MCF 10A (cell line): ENCODE data around the gene XXYLT1. TPM values are rescaled to one million over a fixed set of nuclear protein-coding genes. Genes with fewer than 3 reads are reported as not detected.

Source experiments
- BruUV-seq: library from RNA; stranded (reverse); fragments of 400-500 nt; replicated peaks from 2 replicates; lab custom pipeline; 2021; lab: Mats Ljungman, UMichigan
- CTCF ChIA-PET: fragments of 300-600 bp; sonication (Branson Sonifier 250); formaldehyde crosslinking; extraction: SDS; loops from one replicate; lab custom pipeline; 2021; ENCODE audit warnings: antibody characterized with exemption, inconsistent platforms; lab: Yijun Ruan, JAX
- POLR2A ChIA-PET: fragments of 300-600, 350-650 bp; sonication (Branson Sonifier 250); formaldehyde crosslinking; extraction: SDS; loops from one replicate; lab custom pipeline; 2020; ENCODE audit warnings: antibody characterized with exemption, inconsistent platforms; lab: Yijun Ruan, JAX
- DNase-seq: peaks from one replicate; pipeline ENCODE4 v3.0.0-alpha.2; 2018; ENCODE audit not compliant: unreplicated experiment
- H3K27ac Mint-ChIP-seq: one replicate; pipeline ENCODE4 v1.8.0; 2022; ENCODE audit warnings: mild to moderate bottlenecking, low read depth, mixed read lengths; ENCODE audit not compliant: unreplicated experiment
- H3K27me3 Mint-ChIP-seq: one replicate; pipeline ENCODE4 v1.8.0; 2022; ENCODE audit warnings: mixed read lengths; ENCODE audit not compliant: insufficient read depth, unreplicated experiment
- H3K36me3 Mint-ChIP-seq: one replicate; pipeline ENCODE4 v1.8.0; 2022; ENCODE audit warnings: mild to moderate bottlenecking, moderate library complexity, mixed read lengths; ENCODE audit not compliant: insufficient read depth, unreplicated experiment
- H3K4me1 Mint-ChIP-seq: one replicate; pipeline ENCODE4 v1.8.0; 2022; ENCODE audit warnings: mixed read lengths; ENCODE audit not compliant: insufficient read depth, unreplicated experiment
- H3K4me3 Mint-ChIP-seq: one replicate; pipeline ENCODE4 v1.8.0; 2022; ENCODE audit warnings: mild to moderate bottlenecking, moderate library complexity, mixed read lengths; ENCODE audit not compliant: unreplicated experiment
- H3K9me3 Mint-ChIP-seq: one replicate; pipeline ENCODE4 v1.8.0; 2022; ENCODE audit warnings: mixed read lengths; ENCODE audit not compliant: unreplicated experiment
- intact Hi-C: fragments of 100-400 bp; cut with micrococcal nuclease; formaldehyde crosslinking; loops from 2 replicates; pipeline ENCODE4 v1.14.1; 2022
- total RNA-seq: library from RNA; stranded (reverse); gene quantifications from 2 replicates; pipeline ENCODE4 v1.2.3, GENCODE V29; 2022
- TF ChIP-seq, protein P1 (sequence below): fragments of 200-600 bp; IDR thresholded peaks from one replicate; pipeline ENCODE4 v1.8.0; 2022; ENCODE audit warnings: antibody characterized with exemption, mild to moderate bottlenecking; ENCODE audit not compliant: unreplicated experiment

Gene XXYLT1
- total RNA-seq, 1 experiment from 2014 or later, result 10.0 TPM

DNA sequence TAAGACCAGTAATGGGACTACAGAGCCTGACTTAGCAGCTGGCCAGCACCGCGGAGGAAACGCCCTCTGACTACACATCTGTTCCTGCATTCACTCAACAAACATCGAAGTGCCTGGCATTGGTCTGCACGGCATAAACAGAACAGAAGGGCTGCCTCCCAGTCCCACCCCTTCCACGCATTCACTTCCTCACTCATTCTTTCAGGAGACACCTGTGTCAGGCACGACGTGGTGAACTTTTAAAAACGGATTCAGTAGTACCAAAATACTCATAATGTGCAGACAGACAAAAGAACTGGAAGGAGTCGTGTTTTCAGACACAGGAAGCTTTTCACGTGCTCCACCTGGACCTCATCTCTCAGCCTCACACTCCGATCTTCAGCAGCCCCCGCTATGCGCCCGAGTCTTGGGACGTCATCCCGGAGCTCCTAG, 123.3 kb downstream of the XXYLT1 start:
- no TSS peak for BruUV-seq
- H3K9me3 Mint-ChIP-seq, result no peaks in the 10 kb centered on the region
- CTCF ChIA-PET, result interaction anchor here (0.7 to 0.9 kb wide), 2 partner anchors 48 to 461 kb away, joined by 3 to 4 read pairs; partner anchors contain the start of gene FAM43A
- POLR2A ChIA-PET, result no interaction called here
- TF ChIP-seq, protein P1, sequence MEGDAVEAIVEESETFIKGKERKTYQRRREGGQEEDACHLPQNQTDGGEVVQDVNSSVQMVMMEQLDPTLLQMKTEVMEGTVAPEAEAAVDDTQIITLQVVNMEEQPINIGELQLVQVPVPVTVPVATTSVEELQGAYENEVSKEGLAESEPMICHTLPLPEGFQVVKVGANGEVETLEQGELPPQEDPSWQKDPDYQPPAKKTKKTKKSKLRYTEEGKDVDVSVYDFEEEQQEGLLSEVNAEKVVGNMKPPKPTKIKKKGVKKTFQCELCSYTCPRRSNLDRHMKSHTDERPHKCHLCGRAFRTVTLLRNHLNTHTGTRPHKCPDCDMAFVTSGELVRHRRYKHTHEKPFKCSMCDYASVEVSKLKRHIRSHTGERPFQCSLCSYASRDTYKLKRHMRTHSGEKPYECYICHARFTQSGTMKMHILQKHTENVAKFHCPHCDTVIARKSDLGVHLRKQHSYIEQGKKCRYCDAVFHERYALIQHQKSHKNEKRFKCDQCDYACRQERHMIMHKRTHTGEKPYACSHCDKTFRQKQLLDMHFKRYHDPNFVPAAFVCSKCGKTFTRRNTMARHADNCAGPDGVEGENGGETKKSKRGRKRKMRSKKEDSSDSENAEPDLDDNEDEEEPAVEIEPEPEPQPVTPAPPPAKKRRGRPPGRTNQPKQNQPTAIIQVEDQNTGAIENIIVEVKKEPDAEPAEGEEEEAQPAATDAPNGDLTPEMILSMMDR, result no peak
- no peak overlapping the region for H3K27ac Mint-ChIP-seq
- intact Hi-C loops, result no loop called here
- H3K27me3 Mint-ChIP-seq, result no peaks in the 10 kb centered on the region
- no peaks in the 10 kb centered on the region for H3K36me3 Mint-ChIP-seq
- no peak overlapping the region for H3K4me3 Mint-ChIP-seq
- no peak for DNase-seq
- H3K4me1 Mint-ChIP-seq, result peaks cover 19% of the 10 kb centered on the region

DNA sequence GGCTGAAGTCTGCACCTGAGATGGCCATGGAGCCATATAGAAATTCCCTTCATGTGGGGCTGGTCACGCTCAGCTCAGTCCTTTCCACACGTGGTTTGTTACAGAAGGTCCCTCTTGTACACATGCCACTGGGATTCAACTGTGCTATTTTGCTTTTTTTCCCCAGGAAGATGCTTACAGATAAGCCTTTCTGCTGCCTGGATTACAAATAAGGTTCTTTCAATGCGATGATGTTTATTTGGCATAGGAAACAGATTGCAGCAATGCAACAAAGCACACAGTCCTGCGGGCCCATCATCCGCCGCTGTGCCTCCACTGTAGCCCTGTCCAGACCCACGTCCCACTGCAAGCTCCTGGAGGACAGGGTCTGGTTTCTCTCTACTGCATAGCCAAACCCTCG, 124.8 kb downstream of the XXYLT1 start:
- Mint-ChIP-seq H3K4me1 (peaks cover 9% of the 10 kb centered on the region), H3K36me3 (peaks cover 5% of the 10 kb centered on the region), H3K9me3 (peaks cover 7% of the 10 kb centered on the region), H3K27me3 (no peaks in the 10 kb centered on the region), H3K4me3 (no peak overlapping the region), H3K27ac (no peak overlapping the region)
- no TSS peak for BruUV-seq
- POLR2A ChIA-PET, result interaction anchor here (0.9 kb wide), 1 partner anchor 13 kb away, joined by 3 read pairs; no protein-coding TSS in a partner anchor
- no peak for DNase-seq
- intact Hi-C loops, result no loop called here
- TF ChIP-seq, protein P1, result no peak
- CTCF ChIA-PET, result interaction anchor here (0.6 to 0.8 kb wide), 2 partner anchors 83 to 405 kb away, joined by 3 to 4 read pairs; no protein-coding TSS in a partner anchor

DNA sequence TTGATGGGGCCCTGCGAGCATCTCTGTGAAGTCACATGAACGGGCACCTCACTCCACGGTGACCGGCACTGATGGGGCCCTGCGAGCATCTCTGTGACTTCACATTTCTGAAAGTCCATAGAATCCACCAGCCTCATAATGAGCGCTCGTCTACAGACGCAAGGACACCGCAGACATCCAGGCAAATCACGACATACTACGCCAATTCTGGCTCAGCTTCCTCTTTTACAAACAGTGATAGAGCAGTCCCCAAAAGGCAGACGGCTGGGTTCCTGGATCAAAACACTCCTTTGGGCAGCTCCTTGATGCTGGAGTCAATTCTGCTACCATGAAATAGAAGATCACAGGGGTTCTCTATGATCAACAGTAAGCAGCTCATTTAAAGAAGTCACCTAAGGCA, 125.4 kb downstream of the XXYLT1 start:
- Mint-ChIP-seq H3K27ac (no peak overlapping the region), H3K9me3 (peaks cover 9% of the 10 kb centered on the region)

DNA sequence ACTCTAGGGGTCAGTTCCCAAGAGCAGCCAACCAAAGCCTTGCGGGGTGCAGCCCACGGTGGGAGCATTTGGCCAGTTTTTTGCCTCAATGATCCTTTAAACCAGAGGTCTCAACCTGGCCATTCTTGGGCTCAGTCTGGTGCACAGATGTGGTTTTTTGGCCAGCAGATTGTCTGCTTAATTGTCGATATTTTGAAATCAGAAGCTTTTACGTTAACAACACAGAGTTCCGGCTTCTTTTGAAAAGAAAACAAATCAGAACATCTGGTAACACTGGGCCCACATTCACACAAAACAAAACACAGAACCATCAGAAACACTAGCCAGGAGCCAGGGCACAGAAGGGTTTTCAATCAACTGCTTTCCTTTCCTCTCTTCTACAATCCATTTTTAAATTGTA, 127.7 kb downstream of the XXYLT1 start:
- Mint-ChIP-seq H3K36me3 (peaks cover 5% of the 10 kb centered on the region), H3K27me3 (no peaks in the 10 kb centered on the region), H3K9me3 (peaks cover 14% of the 10 kb centered on the region), H3K4me3 (no peak overlapping the region), H3K27ac (no peak overlapping the region), H3K4me1 (peaks cover 18% of the 10 kb centered on the region)
- no peak for DNase-seq
- ChIA-PET CTCF (interaction anchor here (0.9 kb wide), 1 partner anchor 12 kb away, joined by 3 read pairs; no protein-coding TSS in a partner anchor), POLR2A (interaction anchor here (1.2 to 1.7 kb wide), 2 partner anchors 9 to 44 kb away, joined by 3 to 4 read pairs; no protein-coding TSS in a partner anchor)
- intact Hi-C loops, result no loop called here
- BruUV-seq, result no TSS peak
- TF ChIP-seq, protein P1, result no peak

More for the DNA sequence above, 125.4 kb downstream of the XXYLT1 start:
- DNase-seq, result no peak
- Mint-ChIP-seq H3K36me3 (peaks cover 5% of the 10 kb centered on the region), H3K27me3 (no peaks in the 10 kb centered on the region), H3K4me1 (peaks cover 5% of the 10 kb centered on the region), H3K4me3 (no peak overlapping the region)
- CTCF ChIA-PET, result no interaction called here
- no TSS peak for BruUV-seq
- POLR2A ChIA-PET, result interaction anchor here (0.9 kb wide), 1 partner anchor 14 kb away, joined by 3 read pairs; no protein-coding TSS in a partner anchor
- TF ChIP-seq, protein P1, result no peak
- intact Hi-C loops, result no loop called here
